ENCODE measurements around the gene ATAD2B.

Gene ATAD2B

GRCh38 chr2:23777826-23778225, 149.1 kb downstream of the ATAD2B start:
- DNase-seq (ENCODE audit: insufficient read length) (no peak), FAIRE-seq (peak; percentile 48)

GRCh38 chr2:23776021-23776420, 150.9 kb downstream of the ATAD2B start:
- DNase-seq (ENCODE audit: insufficient read length) (no peak), FAIRE-seq (no peak)

More at GRCh38 chr2:23777826-23778225, 149.1 kb downstream of the ATAD2B start:
- TF ChIP-seq TAF1 (IDR thresholded peaks at IDR 0.05; ENCODE audit: borderline replicate concordance, low read depth, low read length) (no peak), POLR2A (IDR thresholded peaks at IDR 0.05; ENCODE audit: low read depth, low read length) (no peak), POLR2AphosphoS5 (IDR thresholded peaks at IDR 0.05; ENCODE audit: low read depth, low read length) (no peak)

GRCh38 chr2:23772684-23773083, 154.2 kb downstream of the ATAD2B start:
- TF ChIP-seq POLR2A (IDR thresholded peaks at IDR 0.05; ENCODE audit: low read depth, low read length) (no peak), POLR2AphosphoS5 (IDR thresholded peaks at IDR 0.05; ENCODE audit: low read depth, low read length) (no peak), TAF1 (IDR thresholded peaks at IDR 0.05; ENCODE audit: borderline replicate concordance, low read depth, low read length) (no peak)
- DNase-seq (ENCODE audit: insufficient read length) (no peak), FAIRE-seq (no peak)

More at GRCh38 chr2:23776021-23776420, 150.9 kb downstream of the ATAD2B start:
- TF ChIP-seq POLR2A (IDR thresholded peaks at IDR 0.05; ENCODE audit: low read depth, low read length) (no peak), TAF1 (IDR thresholded peaks at IDR 0.05; ENCODE audit: borderline replicate concordance, low read depth, low read length) (no peak), POLR2AphosphoS5 (IDR thresholded peaks at IDR 0.05; ENCODE audit: low read depth, low read length) (no peak)

- no peak for DNase-seq (ENCODE audit: insufficient read length)
- no peak for TF ChIP-seq POLR2A (IDR thresholded peaks at IDR 0.05; ENCODE audit: low read depth, low read length)
- no peak for TF ChIP-seq POLR2AphosphoS5 (IDR thresholded peaks at IDR 0.05; ENCODE audit: low read depth, low read length)
- TF ChIP-seq TAF1 (IDR thresholded peaks at IDR 0.05; ENCODE audit: borderline replicate concordance, low read depth, low read length): no peak
- FAIRE-seq: no peak
These were observed 154.9 kb downstream of the ATAD2B start for GRCh38 chr2:23772056-23772455.

- no peak for FAIRE-seq
- TF ChIP-seq POLR2AphosphoS5 (IDR thresholded peaks at IDR 0.05; ENCODE audit: low read depth, low read length) (no peak), POLR2A (IDR thresholded peaks at IDR 0.05; ENCODE audit: low read depth, low read length) (no peak), TAF1 (IDR thresholded peaks at IDR 0.05; ENCODE audit: borderline replicate concordance, low read depth, low read length) (no peak)
- DNase-seq (ENCODE audit: insufficient read length): no peak
These were observed 157.6 kb downstream of the ATAD2B start for GRCh38 chr2:23769364-23769763.

GRCh38 chr2:23767876-23768621, 158.9 kb downstream of the ATAD2B start:
- TF ChIP-seq POLR2AphosphoS5 (IDR thresholded peaks at IDR 0.05; ENCODE audit: low read depth, low read length) (no peak), POLR2A (IDR thresholded peaks at IDR 0.05; ENCODE audit: low read depth, low read length) (no peak)
- DNase-seq (ENCODE audit: insufficient read length) (no peak), FAIRE-seq (no peak)

- no peak for DNase-seq (ENCODE audit: insufficient read length)
- no peak for FAIRE-seq
- TF ChIP-seq POLR2AphosphoS5 (IDR thresholded peaks at IDR 0.05; ENCODE audit: low read depth, low read length) (no peak), POLR2A (IDR thresholded peaks at IDR 0.05; ENCODE audit: low read depth, low read length) (no peak), TAF1 (IDR thresholded peaks at IDR 0.05; ENCODE audit: borderline replicate concordance, low read depth, low read length) (no peak)
These were observed 164.8 kb downstream of the ATAD2B start for GRCh38 chr2:23762141-23762540.

GRCh38 chr2:23761638-23762037, 165.3 kb downstream of the ATAD2B start:
- TF ChIP-seq POLR2AphosphoS5 (IDR thresholded peaks at IDR 0.05; ENCODE audit: low read depth, low read length): no peak
- TF ChIP-seq POLR2A (IDR thresholded peaks at IDR 0.05; ENCODE audit: low read depth, low read length): no peak
- no peak for TF ChIP-seq TAF1 (IDR thresholded peaks at IDR 0.05; ENCODE audit: borderline replicate concordance, low read depth, low read length)
- DNase-seq (ENCODE audit: insufficient read length): no peak
- FAIRE-seq: no peak

- TF ChIP-seq TAF1 (IDR thresholded peaks at IDR 0.05; ENCODE audit: borderline replicate concordance, low read depth, low read length) (no peak), POLR2AphosphoS5 (IDR thresholded peaks at IDR 0.05; ENCODE audit: low read depth, low read length) (no peak), POLR2A (IDR thresholded peaks at IDR 0.05; ENCODE audit: low read depth, low read length) (no peak)
- DNase-seq (ENCODE audit: insufficient read length) (no peak), FAIRE-seq (no peak)
These were observed 166.2 kb downstream of the ATAD2B start for GRCh38 chr2:23760736-23761135.

- no peak for TF ChIP-seq TAF1 (IDR thresholded peaks at IDR 0.05; ENCODE audit: borderline replicate concordance, low read depth, low read length)
- no peak for TF ChIP-seq POLR2A (IDR thresholded peaks at IDR 0.05; ENCODE audit: low read depth, low read length)
- no peak for TF ChIP-seq POLR2AphosphoS5 (IDR thresholded peaks at IDR 0.05; ENCODE audit: low read depth, low read length)
- FAIRE-seq (no peak), DNase-seq (ENCODE audit: insufficient read length) (no peak)
These were observed 169.1 kb downstream of the ATAD2B start for GRCh38 chr2:23757686-23758433.

- DNase-seq (ENCODE audit: insufficient read length): no peak
- FAIRE-seq: no peak
- TF ChIP-seq POLR2AphosphoS5 (IDR thresholded peaks at IDR 0.05; ENCODE audit: low read depth, low read length) (no peak), POLR2A (IDR thresholded peaks at IDR 0.05; ENCODE audit: low read depth, low read length) (no peak), TAF1 (IDR thresholded peaks at IDR 0.05; ENCODE audit: borderline replicate concordance, low read depth, low read length) (no peak)
These were observed 170.2 kb downstream of the ATAD2B start for GRCh38 chr2:23756593-23757292.

Data from GM12892 (cell line).